IPS-20b (cell line): ENCODE measurements around the gene TBC1D19.

Source experiments
- H3K27ac ChIP-seq: one replicate; pipeline ENCODE4 v1.5.1; 2013; ENCODE audit warnings: low read length
- H3K27me3 ChIP-seq: 2 replicates; pipeline ENCODE4 v1.6.1; 2013; ENCODE audit warnings: mild to moderate bottlenecking, low read length, inconsistent platforms; ENCODE audit not compliant: insufficient read depth
- H3K36me3 ChIP-seq: 2 replicates; pipeline ENCODE4 v1.6.1; 2013; ENCODE audit warnings: low read depth, mild to moderate bottlenecking, inconsistent platforms, low read length, moderate library complexity; ENCODE audit not compliant: insufficient read depth
- H3K4me1 ChIP-seq: 2 replicates; pipeline ENCODE4 v1.6.1; 2013; ENCODE audit warnings: mild to moderate bottlenecking, control low read depth, inconsistent platforms, low read length, moderate library complexity; ENCODE audit not compliant: insufficient read depth
- H3K4me3 ChIP-seq: 2 replicates; pipeline ENCODE4 v1.5.1; 2013; ENCODE audit warnings: mild to moderate bottlenecking, low read length, inconsistent platforms
- H3K9ac ChIP-seq: 2 replicates; pipeline ENCODE4 v1.6.1; 2013; ENCODE audit warnings: low read depth, mild to moderate bottlenecking, inconsistent platforms, low read length, moderate library complexity
- H3K9me3 ChIP-seq: 2 replicates; pipeline ENCODE4 v1.6.1; 2013; ENCODE audit warnings: mild to moderate bottlenecking, low read depth, low read length, inconsistent platforms; ENCODE audit not compliant: insufficient read depth

Gene TBC1D19

GRCh38 chr4:26721685-26722084 is 137.8 kb downstream of the TBC1D19 start:
- H3K27ac ChIP-seq: no peak overlapping the region
- H3K9ac ChIP-seq: no peak overlapping the region
- no peaks in the 10 kb centered on the region for H3K27me3 ChIP-seq
- H3K4me1 ChIP-seq: no peaks in the 10 kb centered on the region
- H3K9me3 ChIP-seq: no peaks in the 10 kb centered on the region
- H3K36me3 ChIP-seq: no peaks in the 10 kb centered on the region
- no peak overlapping the region for H3K4me3 ChIP-seq

GRCh38 chr4:26723216-26723615 is 139.3 kb downstream of the TBC1D19 start:
- Histone ChIP-seq H3K4me3 (no peak overlapping the region), H3K4me1 (no peaks in the 10 kb centered on the region), H3K9ac (no peak overlapping the region), H3K9me3 (no peaks in the 10 kb centered on the region), H3K27ac (no peak overlapping the region), H3K27me3 (no peaks in the 10 kb centered on the region), H3K36me3 (no peaks in the 10 kb centered on the region)

GRCh38 chr4:26724534-26724933 is 140.7 kb downstream of the TBC1D19 start:
- Histone ChIP-seq H3K4me3 (no peak overlapping the region), H3K9ac (no peak overlapping the region), H3K9me3 (no peaks in the 10 kb centered on the region), H3K27me3 (no peaks in the 10 kb centered on the region), H3K4me1 (no peaks in the 10 kb centered on the region), H3K27ac (no peak overlapping the region), H3K36me3 (no peaks in the 10 kb centered on the region)

- H3K4me1 ChIP-seq: no peaks in the 10 kb centered on the region
- no peak overlapping the region for H3K9ac ChIP-seq
- H3K36me3 ChIP-seq: no peaks in the 10 kb centered on the region
- no peak overlapping the region for H3K27ac ChIP-seq
- H3K4me3 ChIP-seq: no peak overlapping the region
- no peaks in the 10 kb centered on the region for H3K9me3 ChIP-seq
- H3K27me3 ChIP-seq: no peaks in the 10 kb centered on the region
Observed at GRCh38 chr4:26726655-26727387, 142.9 kb downstream of the TBC1D19 start.

GRCh38 chr4:26727844-26728243 is 144.0 kb downstream of the TBC1D19 start:
- no peaks in the 10 kb centered on the region for H3K4me1 ChIP-seq
- H3K9ac ChIP-seq: no peak overlapping the region

GRCh38 chr4:26729027-26729426 is 145.1 kb downstream of the TBC1D19 start:
- Histone ChIP-seq H3K9ac (no peak overlapping the region), H3K4me3 (no peak overlapping the region), H3K9me3 (no peaks in the 10 kb centered on the region), H3K36me3 (no peaks in the 10 kb centered on the region), H3K27ac (no peak overlapping the region), H3K4me1 (no peaks in the 10 kb centered on the region), H3K27me3 (no peaks in the 10 kb centered on the region)

More at GRCh38 chr4:26727844-26728243, 144.0 kb downstream of the TBC1D19 start:
- Histone ChIP-seq H3K36me3 (no peaks in the 10 kb centered on the region), H3K4me3 (no peak overlapping the region), H3K27me3 (no peaks in the 10 kb centered on the region), H3K9me3 (no peaks in the 10 kb centered on the region), H3K27ac (no peak overlapping the region)

GRCh38 chr4:26729547-26729946 is 145.7 kb downstream of the TBC1D19 start:
- Histone ChIP-seq H3K9ac (no peak overlapping the region), H3K27ac (no peak overlapping the region), H3K4me1 (no peaks in the 10 kb centered on the region), H3K4me3 (no peak overlapping the region), H3K9me3 (no peaks in the 10 kb centered on the region), H3K27me3 (no peaks in the 10 kb centered on the region), H3K36me3 (no peaks in the 10 kb centered on the region)

GRCh38 chr4:26731351-26732035 is 147.6 kb downstream of the TBC1D19 start:
- Histone ChIP-seq H3K4me3 (no peak overlapping the region), H3K9ac (no peak overlapping the region), H3K9me3 (no peaks in the 10 kb centered on the region), H3K27me3 (no peaks in the 10 kb centered on the region), H3K4me1 (no peaks in the 10 kb centered on the region), H3K36me3 (no peaks in the 10 kb centered on the region), H3K27ac (no peak overlapping the region)

GRCh38 chr4:26732356-26732755 is 148.5 kb downstream of the TBC1D19 start:
- Histone ChIP-seq H3K27me3 (no peaks in the 10 kb centered on the region), H3K9ac (no peak overlapping the region), H3K4me1 (no peaks in the 10 kb centered on the region), H3K27ac (no peak overlapping the region), H3K36me3 (no peaks in the 10 kb centered on the region), H3K4me3 (no peak overlapping the region), H3K9me3 (no peaks in the 10 kb centered on the region)

- Histone ChIP-seq H3K4me3 (no peak overlapping the region), H3K27ac (no peak overlapping the region), H3K36me3 (no peaks in the 10 kb centered on the region), H3K4me1 (no peaks in the 10 kb centered on the region), H3K27me3 (no peaks in the 10 kb centered on the region), H3K9ac (no peak overlapping the region), H3K9me3 (no peaks in the 10 kb centered on the region)
Observed at GRCh38 chr4:26736621-26737020, 152.7 kb downstream of the TBC1D19 start.

- no peak overlapping the region for H3K4me3 ChIP-seq
- no peaks in the 10 kb centered on the region for H3K27me3 ChIP-seq
- H3K9me3 ChIP-seq: no peaks in the 10 kb centered on the region
- H3K9ac ChIP-seq: no peak overlapping the region
- H3K36me3 ChIP-seq: no peaks in the 10 kb centered on the region
- H3K27ac ChIP-seq: no peak overlapping the region
- H3K4me1 ChIP-seq: no peaks in the 10 kb centered on the region
Observed at GRCh38 chr4:26737385-26737784, 153.5 kb downstream of the TBC1D19 start.

GRCh38 chr4:26741491-26741871 is 157.6 kb downstream of the TBC1D19 start:
- no peaks in the 10 kb centered on the region for H3K36me3 ChIP-seq
- no peaks in the 10 kb centered on the region for H3K27me3 ChIP-seq
- H3K27ac ChIP-seq: no peak overlapping the region
- H3K9me3 ChIP-seq: no peaks in the 10 kb centered on the region
- no peak overlapping the region for H3K9ac ChIP-seq
- no peak overlapping the region for H3K4me3 ChIP-seq
- H3K4me1 ChIP-seq: no peaks in the 10 kb centered on the region
